HK-2 (cell line): Measurements from ENCODE around the gene CLEC18A.
"Not testable (repeated sequence)": the region's sequence is repeated elsewhere in the genome, so short reads cannot be mapped to it uniquely, and the experiment has no call there.

Experiments used
- DNase-seq: peaks from one replicate; pipeline ENCODE4 v3.0.0-alpha.2; 2018; ENCODE audit not compliant: unreplicated experiment

CLEC18A gene

GRCh38 chr16:69951017-69951671 lies at the start of gene CLEC18A:
Gene CLEC18A (plus strand): TSS chr16:69951334. CDS start chr16:69951367, 33 bp downstream.
- DNase-seq: not testable (repeated sequence)

- DNase-seq: no peak
Observed at GRCh38 chr16:69903865-69904415, 47.2 kb upstream of the CLEC18A start.

GRCh38 chr16:69904495-69905170 lies 46.5 kb upstream of the CLEC18A start:
- no peak for DNase-seq

- DNase-seq: no peak
Observed at GRCh38 chr16:69905171-69905555, 46.0 kb upstream of the CLEC18A start.

GRCh38 chr16:69906838-69907401 lies 44.2 kb upstream of the CLEC18A start:
- no peak for DNase-seq

GRCh38 chr16:69909043-69909442 lies 42.1 kb upstream of the CLEC18A start:
- DNase-seq: no peak

GRCh38 chr16:69909760-69910159 lies 41.4 kb upstream of the CLEC18A start:
- no peak for DNase-seq

GRCh38 chr16:69910964-69911363 lies 40.2 kb upstream of the CLEC18A start:
- DNase-seq: no peak

GRCh38 chr16:69916462-69916861 lies 34.7 kb upstream of the CLEC18A start:
- no peak for DNase-seq

- no peak for DNase-seq
Observed at GRCh38 chr16:69917311-69917710, 33.8 kb upstream of the CLEC18A start.

- peak; percentile 94 for DNase-seq
Observed at GRCh38 chr16:69917739-69918138, 33.4 kb upstream of the CLEC18A start.

GRCh38 chr16:69918241-69918640 lies 32.9 kb upstream of the CLEC18A start:
- DNase-seq: no peak

GRCh38 chr16:69921127-69921526 lies 30.0 kb upstream of the CLEC18A start:
- no peak for DNase-seq

- no peak for DNase-seq
Observed at GRCh38 chr16:69922200-69922599, 28.9 kb upstream of the CLEC18A start.

GRCh38 chr16:69924041-69924775 lies 26.9 kb upstream of the CLEC18A start:
- DNase-seq: no peak

GRCh38 chr16:69924777-69925191 lies 26.4 kb upstream of the CLEC18A start:
- DNase-seq: no peak

- DNase-seq: no peak
Observed at GRCh38 chr16:69925311-69925710, 25.8 kb upstream of the CLEC18A start.

- no peak for DNase-seq
Observed at GRCh38 chr16:69926241-69926640, 24.9 kb upstream of the CLEC18A start.

- peak; percentile 44 for DNase-seq
Observed at GRCh38 chr16:69927056-69927757, 23.9 kb upstream of the CLEC18A start.

- no peak for DNase-seq
Observed at GRCh38 chr16:69928856-69929400, 22.2 kb upstream of the CLEC18A start.

GRCh38 chr16:69929480-69929879 lies 21.7 kb upstream of the CLEC18A start:
- DNase-seq: no peak
